ENCODE data around the gene LRRC4B. TPM values are rescaled to one million over a fixed set of nuclear protein-coding genes. Genes with fewer than 3 reads are reported as not detected.

Gene LRRC4B
- total and polyA plus RNA-seq, 2 of the 8 experiments (the other 6 are each of a cell fraction or from before 2014, with no cell fraction given) = 13.4 to 21.2 TPM

- H2BK15ac ChIP-seq (ENCODE audit: low read length) = no peak overlapping the region
- no peak overlapping the region for H3K14ac ChIP-seq (ENCODE audit: insufficient read length)
- H2BK120ac ChIP-seq (replicated peaks; ENCODE audit: low read depth, low read length) = no peak overlapping the region
- H3K23ac ChIP-seq (ENCODE audit: insufficient read length) = no peak overlapping the region
- H4K91ac ChIP-seq (replicated peaks; ENCODE audit: insufficient read length, low read length) = no peak overlapping the region
- no peaks in the 10 kb centered on the region for H3K23me2 ChIP-seq (ENCODE audit: low read depth, low read length)
- TF ChIP-seq POU5F1 (IDR thresholded peaks at IDR 0.05; ENCODE audit: low read depth, low read length) (no peak), CREB1 (IDR thresholded peaks at IDR 0.05) (no peak), CEBPB (IDR thresholded peaks at IDR 0.05; ENCODE audit: low read depth, low read length) (no peak), MAX (IDR thresholded peaks at IDR 0.05) (no peak), CBX8 (IDR thresholded peaks at IDR 0.05; ENCODE audit: borderline replicate concordance, low read depth, low read length) (no peak), GABPA (IDR thresholded peaks at IDR 0.05; ENCODE audit: borderline replicate concordance, insufficient read depth, low read length) (no peak), POLR2A (IDR thresholded peaks at IDR 0.05; ENCODE audit: control extremely low read depth in 1 of 2, low read depth in 2 of 2, low read length in 2 of 2) (no peak), JUN (IDR thresholded peaks at IDR 0.05; ENCODE audit: low read depth, low read length) (no peak), BACH1 (IDR thresholded peaks at IDR 0.05; ENCODE audit: low read length) (no peak), SIX5 (IDR thresholded peaks at IDR 0.05; ENCODE audit: low read depth, low read length) (no peak), KDM4A (IDR thresholded peaks at IDR 0.05; ENCODE audit: low read depth, low read length, severe bottlenecking) (no peak), TAF7 (optimal IDR thresholded peaks at IDR 0.05; ENCODE audit: borderline replicate concordance, low read depth, low read length) (no peak), GTF2F1 (IDR thresholded peaks at IDR 0.05; ENCODE audit: borderline replicate concordance, low read depth, low read length) (no peak), PHF8 (conservative IDR thresholded peaks at IDR 0.05; ENCODE audit: low read depth, low read length) (no peak)
- peaks cover 0 to 35% (median 19%) of the 10 kb centered on the region in 4 experiments; a peak in 6 of 7 replicates for H3K27me3 ChIP-seq (replicated peaks in 1 of 4; ENCODE audit: control insufficient read depth in 3 of 4, extremely low read depth in 1 of 4, insufficient read depth in 3 of 4, low read length in 3 of 4)
- no peak overlapping the region for H3K27ac ChIP-seq (ENCODE audit: low read depth, low read length)
- no peak overlapping the region for H3K56ac ChIP-seq (replicated peaks; ENCODE audit: insufficient read length, low read depth, low read length)
- peaks cover 20 to 23% of the 10 kb centered on the region in 2 experiments for H3K9me3 ChIP-seq (ENCODE audit: insufficient read depth in 2 of 2, low read depth in 1 of 2, low read length in 1 of 2)
- no peak overlapping the region for H2BK5ac ChIP-seq (ENCODE audit: low read depth, low read length)
- H4K5ac ChIP-seq (ENCODE audit: insufficient read length, low read depth, low read length) = no peak overlapping the region
- no peak overlapping the region for H3K4me2 ChIP-seq (ENCODE audit: insufficient read depth in 1 of 2, low read depth in 2 of 2, low read length in 2 of 2)
- no peak overlapping the region for H3K4ac ChIP-seq (replicated peaks; ENCODE audit: insufficient read length, low read depth, low read length)
- CTCF ChIA-PET (ENCODE audit: partially characterized antibody) = interaction anchor here (1.0 to 4.6 kb wide), 5 partner anchors 19 to 51 kb away, joined by 5 to 26 read pairs (median 7); no protein-coding TSS in a partner anchor
- POLR2A ChIA-PET (ENCODE audit: partially characterized antibody) = interaction anchor here (0.6 to 1.7 kb wide), 6 partner anchors 9 to 122 kb away, joined by 3 to 6 read pairs (median 3); partner anchors contain the start of genes EMC10 and GARIN5A
- no peaks in the 10 kb centered on the region for H3K79me2 ChIP-seq (ENCODE audit: control insufficient read depth in 1 of 2, insufficient read depth in 2 of 2, low read length in 2 of 2)
- peaks cover 0 to 10% (median 4%) of the 10 kb centered on the region in 4 experiments; a peak in 3 of 7 replicates for H3K4me1 ChIP-seq (replicated peaks in 1 of 4; ENCODE audit: control insufficient read depth in 3 of 4, insufficient read depth in 4 of 4, low read length in 3 of 4)
- peaks cover 0 to 1% of the 10 kb centered on the region in 2 experiments for H4K20me1 ChIP-seq (replicated peaks in 1 of 2; ENCODE audit: control insufficient read depth in 1 of 2, insufficient read depth in 2 of 2, low read length in 2 of 2)
- H3K36me3 ChIP-seq (ENCODE audit: control insufficient read depth in 2 of 4, insufficient read depth in 4 of 4, low read length in 3 of 4) = peaks cover 0 to 30% (median 7%) of the 10 kb centered on the region in 4 experiments; a peak in 6 of 8 replicates
- no peak overlapping the region for H3K4me3 ChIP-seq (ENCODE audit: extremely low read depth in 1 of 4, insufficient read depth in 2 of 4, low read depth in 3 of 4, low read length in 4 of 4)
- H2AK5ac ChIP-seq (ENCODE audit: low read depth, low read length) = no peak overlapping the region
- no peak overlapping the region for H4K8ac ChIP-seq (ENCODE audit: extremely low read depth, insufficient read depth, low read length)
- H3K9ac ChIP-seq (replicated peaks in 1 of 4; ENCODE audit: extremely low read depth in 1 of 4, low read depth in 3 of 4, low read length in 3 of 4) = no peak overlapping the region
- WGBS, 2 experiments (ENCODE audit: extremely low coverage in 1 of 2, insufficient coverage in 1 of 2, insufficient read length in 1 of 2, insufficient replicate concordance in 2 of 2, low coverage in 1 of 2, low lambda C conversion rate in 2 of 2, missing lambda C conversion rate in 1 of 2) = 79% methylated on average over 8 of the region's 10 CpGs; no CpG with 5 or more reads in 1 of the 2 experiments
- DNase-seq (ENCODE audit: low read depth in 1 of 2, low spot score in 2 of 2) (no peak), FAIRE-seq (no peak)
- no peak overlapping the region for H2BK12ac ChIP-seq (ENCODE audit: low read depth, low read length)
- H3K79me1 ChIP-seq (ENCODE audit: low read depth, low read length) = no peaks in the 10 kb centered on the region
- H2BK20ac ChIP-seq (ENCODE audit: low read length) = no peak overlapping the region
- no peak overlapping the region for H2AFZ ChIP-seq (ENCODE audit: low read length)
- H3K18ac ChIP-seq (ENCODE audit: extremely low read depth, low read length) = no peak overlapping the region
Observed at GRCh38 chr19:50485284-50485955, 82.8 kb downstream of the LRRC4B start.
